Suprapubic skin (tissue), 4 donors: ENCODE results near the gene CACNA1I. TPM values are rescaled to one million over a fixed set of nuclear protein-coding genes. Genes with fewer than 3 reads are reported as not detected.
A peak's percentile ranks its signal among the peaks of the same experiment; 100 is the strongest.

ENCODE experiments used
- DNase-seq, 2 donors: peaks; one replicate each; pipeline ENCODE4 v3.0.0-alpha.2; 2019; ENCODE audit warnings: low spot score in 2 of 2
- H3K27ac ChIP-seq: fragments of 200-600 bp; sonication (generic); one replicate; pipeline ENCODE4 v1.5.1; 2019
- H3K27me3 ChIP-seq: fragments of 200-600 bp; sonication (generic); one replicate; pipeline ENCODE4 v1.5.1; 2019
- H3K36me3 ChIP-seq: fragments of 200-600 bp; sonication (generic); one replicate; pipeline ENCODE4 v1.5.1; 2019
- H3K4me1 ChIP-seq: fragments of 200-600 bp; sonication (generic); one replicate; pipeline ENCODE4 v1.5.1; 2019
- H3K4me3 ChIP-seq: fragments of 200-600 bp; sonication (generic); one replicate; pipeline ENCODE4 v1.5.1; 2019; ENCODE audit warnings: mild to moderate bottlenecking
- H3K9me3 ChIP-seq: fragments of 200-600 bp; sonication (generic); one replicate; pipeline ENCODE4 v1.5.1; 2019
- CTCF ChIP-seq, 2 donors: fragments of 200-600 bp in 1 of 2; fragments of 450-650 bp in 1 of 2; sonication (generic) in 1 of 2; IDR thresholded peaks; one replicate each; pipeline ENCODE4 v1.5.1; 2016 to 2019; ENCODE audit warnings: antibody characterized with exemption in 2 of 2, mild to moderate bottlenecking in 1 of 2, moderate library complexity in 1 of 2
- EP300 ChIP-seq: sonication (generic); formaldehyde crosslinking; IDR thresholded peaks from one replicate; pipeline ENCODE4 v1.6.1; 2017; ENCODE audit warnings: antibody characterized with exemption
- POLR2A ChIP-seq, 2 donors: fragments of 450-650 bp; IDR thresholded peaks; one replicate each; pipeline ENCODE4 v1.6.1; 2017; ENCODE audit warnings: antibody characterized with exemption in 2 of 2, mild to moderate bottlenecking in 2 of 2, moderate library complexity in 2 of 2
- POLR2AphosphoS5 ChIP-seq, 3 donors: sonication (generic); formaldehyde crosslinking; IDR thresholded peaks; one replicate each; pipeline ENCODE4 v1.6.1; 2017; ENCODE audit warnings: antibody characterized with exemption in 3 of 3
- WGBS: methylation state at CpG from one replicate; pipeline ENCODE4 v1.1.5; 2018; 5-methylcytosine and 5-hydroxymethylcytosine counted together
- total RNA-seq, 4 donors: library from RNA; depleted of rRNA; stranded (reverse); fragments of >200 nt; gene quantifications; one replicate each; pipeline ENCODE4 v1.1.0, GENCODE V29; 2016

The CACNA1I gene
- total RNA-seq, 4 donors from 2014 or later: 0.08 to 0.80 (median 0.17) TPM; not detected in 1

GRCh38 chr22:39524753-39525657 lies 45.5 kb upstream of the CACNA1I start:
- Histone ChIP-seq H3K27me3 (no peaks in the 10 kb centered on the region), H3K4me1 (peaks cover 73% of the 10 kb centered on the region), H3K36me3 (peaks cover 50% of the 10 kb centered on the region), H3K9me3 (no peaks in the 10 kb centered on the region), H3K27ac (no peak overlapping the region), H3K4me3 (no peak overlapping the region)
- TF ChIP-seq POLR2AphosphoS5 (IDR thresholded peaks at IDR 0.05) (no peak), EP300 (no peak), CTCF (IDR thresholded peaks at IDR 0.05) (no peak), POLR2A (IDR thresholded peaks at IDR 0.05) (no peak)
- 86% methylated on average over 10 of the region's 10 CpGs for WGBS
- no peak for DNase-seq

DNA sequence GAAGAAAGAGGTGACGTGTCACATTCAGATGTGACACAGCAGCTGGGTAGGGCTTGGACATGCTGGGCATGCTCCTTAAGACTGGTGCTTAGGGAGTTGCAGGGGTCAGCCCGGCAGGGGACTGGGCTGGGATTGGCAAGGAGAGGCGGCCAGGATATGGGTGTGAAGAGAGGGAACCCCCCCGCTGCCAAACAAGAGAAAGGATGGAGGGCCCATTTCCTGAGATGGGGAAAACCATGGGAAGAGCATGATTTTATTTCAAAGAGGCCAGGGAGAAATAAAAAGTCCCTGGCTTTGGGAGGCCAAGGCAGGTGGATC lies 44.9 kb upstream of the CACNA1I start:
- DNase-seq: no peak
- no peaks in the 10 kb centered on the region for H3K27me3 ChIP-seq
- no peaks in the 10 kb centered on the region for H3K9me3 ChIP-seq
- no peak overlapping the region for H3K4me3 ChIP-seq
- peaks cover 79% of the 10 kb centered on the region for H3K4me1 ChIP-seq
- H3K36me3 ChIP-seq: peaks cover 50% of the 10 kb centered on the region
- TF ChIP-seq POLR2AphosphoS5 (IDR thresholded peaks at IDR 0.05) (no peak), POLR2A (IDR thresholded peaks at IDR 0.05) (no peak), EP300 (no peak), CTCF (IDR thresholded peaks at IDR 0.05) (no peak)
- 77% methylated on average over 4 of the region's 4 CpGs for WGBS
- no peak overlapping the region for H3K27ac ChIP-seq

GRCh38 chr22:39526736-39527171 lies 43.8 kb upstream of the CACNA1I start:
- H3K27ac ChIP-seq: no peak overlapping the region
- no peak for TF ChIP-seq POLR2A (IDR thresholded peaks at IDR 0.05)
- no peak for TF ChIP-seq CTCF (IDR thresholded peaks at IDR 0.05)
- no peak for TF ChIP-seq POLR2AphosphoS5 (IDR thresholded peaks at IDR 0.05)
- TF ChIP-seq EP300: no peak
- WGBS: 70% methylated on average over 4 of the region's 4 CpGs
- peaks cover 43% of the 10 kb centered on the region for H3K36me3 ChIP-seq
- no peak overlapping the region for H3K4me3 ChIP-seq
- H3K4me1 ChIP-seq: peaks cover 85% of the 10 kb centered on the region
- H3K9me3 ChIP-seq: no peaks in the 10 kb centered on the region
- H3K27me3 ChIP-seq: no peaks in the 10 kb centered on the region
- no peak for DNase-seq

GRCh38 chr22:39527481-39527961 lies 43.0 kb upstream of the CACNA1I start:
- H3K4me3 ChIP-seq: no peak overlapping the region
- H3K4me1 ChIP-seq: peaks cover 82% of the 10 kb centered on the region
- TF ChIP-seq POLR2A (IDR thresholded peaks at IDR 0.05): no peak
- no peaks in the 10 kb centered on the region for H3K9me3 ChIP-seq
- H3K27ac ChIP-seq: no peak overlapping the region
- 38% methylated on average over 4 of the region's 6 CpGs for WGBS
- H3K36me3 ChIP-seq: peaks cover 35% of the 10 kb centered on the region
- DNase-seq: no peak
- no peaks in the 10 kb centered on the region for H3K27me3 ChIP-seq

GRCh38 chr22:39528080-39528661 lies 42.4 kb upstream of the CACNA1I start:
- Histone ChIP-seq H3K27ac (peak overlapping the region; percentile 28), H3K9me3 (no peaks in the 10 kb centered on the region), H3K4me1 (peaks cover 80% of the 10 kb centered on the region), H3K27me3 (no peaks in the 10 kb centered on the region), H3K4me3 (peak overlapping the region; percentile 34), H3K36me3 (peaks cover 31% of the 10 kb centered on the region)
- 62% methylated on average over 12 of the region's 12 CpGs for WGBS
- no peak for DNase-seq
- TF ChIP-seq CTCF (IDR thresholded peaks at IDR 0.05) (no peak), POLR2A (IDR thresholded peaks at IDR 0.05) (no peak), POLR2AphosphoS5 (IDR thresholded peaks at IDR 0.05) (no peak), EP300 (no peak)
